ENCODE results near the gene CALHM2. TPM values are rescaled to one million over a fixed set of nuclear protein-coding genes. Genes with fewer than 3 reads are reported as not detected.

The CALHM2 gene
- total RNA-seq, 1 donor from 2014 or later: 3.5 TPM

DNA sequence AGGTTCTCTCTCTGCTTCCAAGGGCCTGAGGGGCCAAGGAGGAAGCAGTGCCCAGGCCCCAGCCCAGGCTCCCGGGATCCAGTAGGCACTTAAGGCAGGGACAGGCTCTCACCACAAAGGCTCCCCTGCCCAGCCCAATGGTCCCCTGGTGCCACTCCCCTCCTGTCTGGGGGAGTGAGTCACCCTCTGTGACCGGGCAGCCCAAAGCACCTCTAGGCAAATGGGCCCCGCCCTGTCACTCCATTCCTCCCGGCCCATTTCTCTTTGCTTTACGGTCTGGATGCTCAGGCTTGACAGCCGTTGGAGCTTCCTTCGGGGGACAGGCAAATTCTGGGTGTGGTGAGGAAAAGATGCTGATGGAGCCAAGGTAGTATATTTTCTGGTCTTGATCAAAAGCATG is 27.0 kb upstream of the CALHM2 start, which contains the start of gene CALHM3:
Gene CALHM3, minus strand, starts transcription at position 106 of the 400 bp plus-strand sequence. CDS start 208 bp downstream, outside the sequence.
- Mint-ChIP-seq H3K4me1 (ENCODE audit: unreplicated experiment) (peaks cover 17% of the 10 kb centered on the region), H3K9me3 (no peaks in the 10 kb centered on the region), H3K27ac (peak within 1 kb of the TSS; percentile 86), H3K4me3 (peak within 1 kb of the TSS; percentile 69), H3K36me3 (no peaks in the 10 kb centered on the region), H3K27me3 (no peaks in the 10 kb centered on the region)
- DNase-seq (ENCODE audit: extremely low spot score, unreplicated experiment): no peak
- TF ChIP-seq, protein P1, sequence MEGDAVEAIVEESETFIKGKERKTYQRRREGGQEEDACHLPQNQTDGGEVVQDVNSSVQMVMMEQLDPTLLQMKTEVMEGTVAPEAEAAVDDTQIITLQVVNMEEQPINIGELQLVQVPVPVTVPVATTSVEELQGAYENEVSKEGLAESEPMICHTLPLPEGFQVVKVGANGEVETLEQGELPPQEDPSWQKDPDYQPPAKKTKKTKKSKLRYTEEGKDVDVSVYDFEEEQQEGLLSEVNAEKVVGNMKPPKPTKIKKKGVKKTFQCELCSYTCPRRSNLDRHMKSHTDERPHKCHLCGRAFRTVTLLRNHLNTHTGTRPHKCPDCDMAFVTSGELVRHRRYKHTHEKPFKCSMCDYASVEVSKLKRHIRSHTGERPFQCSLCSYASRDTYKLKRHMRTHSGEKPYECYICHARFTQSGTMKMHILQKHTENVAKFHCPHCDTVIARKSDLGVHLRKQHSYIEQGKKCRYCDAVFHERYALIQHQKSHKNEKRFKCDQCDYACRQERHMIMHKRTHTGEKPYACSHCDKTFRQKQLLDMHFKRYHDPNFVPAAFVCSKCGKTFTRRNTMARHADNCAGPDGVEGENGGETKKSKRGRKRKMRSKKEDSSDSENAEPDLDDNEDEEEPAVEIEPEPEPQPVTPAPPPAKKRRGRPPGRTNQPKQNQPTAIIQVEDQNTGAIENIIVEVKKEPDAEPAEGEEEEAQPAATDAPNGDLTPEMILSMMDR (conservative IDR thresholded peaks at IDR 0.05): no peak

DNA sequence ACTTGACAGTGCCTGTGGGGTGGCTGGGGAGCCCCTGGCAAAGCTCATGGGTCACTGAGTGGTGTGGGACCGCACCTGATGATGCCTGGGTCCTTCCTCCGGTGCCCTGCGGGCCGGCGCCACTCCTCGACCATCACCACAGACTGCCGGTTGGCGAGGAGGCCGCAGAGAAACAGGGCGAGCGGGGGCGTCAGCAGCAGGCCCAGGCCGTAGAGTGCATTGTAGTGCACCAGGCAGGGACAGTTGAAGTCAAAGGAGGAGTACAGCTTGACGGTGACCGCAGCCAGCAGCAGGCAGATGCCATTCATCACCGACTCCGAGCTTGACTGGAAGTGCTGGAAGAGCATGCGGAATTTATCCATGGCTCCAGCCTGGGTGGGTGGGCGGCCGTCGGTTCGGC is 26.5 kb upstream of the CALHM2 start:
- Mint-ChIP-seq H3K9me3 (no peaks in the 10 kb centered on the region), H3K4me1 (ENCODE audit: unreplicated experiment) (peaks cover 17% of the 10 kb centered on the region), H3K4me3 (no peak overlapping the region), H3K27ac (peak overlapping the region; percentile 86), H3K36me3 (no peaks in the 10 kb centered on the region), H3K27me3 (no peaks in the 10 kb centered on the region)
- DNase-seq (ENCODE audit: extremely low spot score, unreplicated experiment): no peak
- TF ChIP-seq, protein P1 (conservative IDR thresholded peaks at IDR 0.05): no peak

DNA sequence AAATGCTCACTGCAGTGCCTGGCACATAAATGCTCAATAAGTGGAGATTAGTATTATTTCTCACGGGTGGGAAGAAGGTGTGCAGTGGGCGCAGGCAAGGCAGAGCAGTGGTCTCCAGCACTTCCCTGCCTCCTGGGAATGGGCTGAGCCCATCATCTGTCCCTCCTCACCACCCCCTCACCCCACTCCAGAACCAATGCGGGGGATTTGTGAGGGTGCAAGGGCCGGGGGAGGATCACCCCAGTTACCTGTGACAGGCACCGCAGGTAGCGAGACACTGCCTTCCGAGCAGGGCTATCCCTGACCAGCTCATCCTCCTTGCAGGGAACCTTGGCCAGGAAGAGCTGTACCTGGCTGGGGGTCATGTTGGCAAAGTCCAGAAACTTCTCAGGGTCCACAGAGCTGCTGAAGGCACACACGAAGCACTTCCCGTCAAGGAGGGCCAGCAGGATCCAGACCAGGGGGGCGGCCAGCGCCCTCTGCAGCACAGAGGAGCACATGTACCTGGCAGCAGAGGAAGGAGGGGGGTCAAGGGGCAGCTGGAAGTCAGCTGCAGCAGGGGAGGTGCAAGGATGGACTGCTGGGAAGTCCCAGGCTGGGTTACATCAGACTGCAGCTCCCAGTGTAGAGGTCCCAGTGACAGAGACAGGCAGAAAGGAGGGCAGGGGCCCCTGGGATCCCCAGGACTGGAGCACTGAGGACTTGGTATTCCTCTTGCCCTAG is 24.0 kb upstream of the CALHM2 start:
- H3K4me1 Mint-ChIP-seq (ENCODE audit: unreplicated experiment): peaks cover 11% of the 10 kb centered on the region
- H3K9me3 Mint-ChIP-seq: no peaks in the 10 kb centered on the region
- TF ChIP-seq, protein P1 (conservative IDR thresholded peaks at IDR 0.05): no peak
- H3K4me3 Mint-ChIP-seq: no peak overlapping the region
- H3K27ac Mint-ChIP-seq: peak overlapping the region; percentile 47
- no peaks in the 10 kb centered on the region for H3K36me3 Mint-ChIP-seq
- no peak for DNase-seq (ENCODE audit: extremely low spot score, unreplicated experiment)
- no peaks in the 10 kb centered on the region for H3K27me3 Mint-ChIP-seq

DNA sequence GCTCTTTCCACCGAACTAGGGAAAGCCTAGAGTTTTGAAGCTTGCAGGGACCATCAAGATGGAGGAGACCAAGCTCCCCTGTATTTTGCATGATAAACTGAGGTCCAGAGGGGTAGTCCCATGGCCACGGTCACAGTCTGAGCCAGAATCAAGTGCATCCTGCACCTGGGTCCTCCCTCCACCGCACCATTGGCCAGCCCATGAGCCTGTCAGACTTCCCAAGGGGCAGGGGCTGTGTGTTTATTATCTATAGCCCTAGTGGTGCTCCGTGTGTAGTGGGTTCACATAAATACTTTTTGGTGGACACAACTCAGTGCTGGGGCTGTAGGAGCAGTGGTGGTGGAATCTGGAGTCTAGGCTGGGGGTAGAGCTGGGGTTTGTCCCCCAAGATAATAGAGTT is 23.3 kb upstream of the CALHM2 start:
- H3K9me3 Mint-ChIP-seq: no peaks in the 10 kb centered on the region
- no peak overlapping the region for H3K4me3 Mint-ChIP-seq
- H3K36me3 Mint-ChIP-seq: no peaks in the 10 kb centered on the region
- H3K27ac Mint-ChIP-seq: peak overlapping the region; percentile 47
- no peak for DNase-seq (ENCODE audit: extremely low spot score, unreplicated experiment)
- TF ChIP-seq, protein P1 (conservative IDR thresholded peaks at IDR 0.05): no peak
- H3K4me1 Mint-ChIP-seq (ENCODE audit: unreplicated experiment): peaks cover 11% of the 10 kb centered on the region
- H3K27me3 Mint-ChIP-seq: peaks cover 3% of the 10 kb centered on the region

DNA sequence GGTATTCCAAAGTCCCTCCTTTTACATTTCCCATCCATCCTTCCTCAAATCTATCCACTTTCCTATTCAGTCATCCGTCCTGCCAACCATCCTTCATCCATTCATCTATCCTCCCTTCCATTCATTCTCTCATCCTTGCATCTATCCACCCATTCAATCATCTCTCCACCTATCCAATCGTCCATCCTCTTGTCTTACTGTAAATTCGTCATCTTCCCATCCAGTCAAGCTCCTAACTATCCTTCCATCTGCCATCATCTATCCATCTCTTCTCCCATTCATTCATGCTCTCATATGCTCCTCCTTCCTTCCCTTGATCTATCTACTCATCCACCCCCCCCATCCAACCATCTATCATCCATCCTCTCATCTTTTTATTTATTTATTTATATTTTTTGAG is 21.9 kb upstream of the CALHM2 start:
- Mint-ChIP-seq H3K4me1 (ENCODE audit: unreplicated experiment) (peaks cover 6% of the 10 kb centered on the region), H3K36me3 (no peaks in the 10 kb centered on the region), H3K27ac (no peak overlapping the region), H3K4me3 (no peak overlapping the region), H3K9me3 (no peaks in the 10 kb centered on the region), H3K27me3 (peaks cover 5% of the 10 kb centered on the region)
- TF ChIP-seq, protein P1 (conservative IDR thresholded peaks at IDR 0.05): no peak
- no peak for DNase-seq (ENCODE audit: extremely low spot score, unreplicated experiment)

Data from type B pancreatic cell (in vitro differentiated cells).